NCI-H524 (cell line): ENCODE results near the gene RET.

Source experiments
- DNase-seq, 2 experiments: peaks; one replicate each; lab custom pipeline; 2025; lab: John Stamatoyannopoulos, UW

Gene RET

GRCh38 chr10:43044961-43045621 is 31.8 kb upstream of the RET start:
- DNase-seq: no peak

- no peak for DNase-seq
Measured at GRCh38 chr10:43045631-43046287, 31.1 kb upstream of the RET start.

- no peak for DNase-seq
Measured at GRCh38 chr10:43046288-43046991, 30.4 kb upstream of the RET start.

- no peak for DNase-seq
Measured at GRCh38 chr10:43047288-43047970, 29.4 kb upstream of the RET start.

GRCh38 chr10:43048301-43049051 is 28.4 kb upstream of the RET start:
- no peak for DNase-seq

GRCh38 chr10:43049081-43049551 is 27.8 kb upstream of the RET start:
- no peak for DNase-seq

GRCh38 chr10:43050011-43050410 is 26.9 kb upstream of the RET start:
- no peak for DNase-seq

- no peak for DNase-seq
Measured at GRCh38 chr10:43053825-43054224, 23.0 kb upstream of the RET start.

GRCh38 chr10:43054593-43054992 is 22.3 kb upstream of the RET start:
- DNase-seq: no peak

GRCh38 chr10:43055217-43055616 is 21.7 kb upstream of the RET start:
- no peak for DNase-seq

- DNase-seq: no peak
Measured at GRCh38 chr10:43055991-43056567, 20.8 kb upstream of the RET start.

- DNase-seq: no peak
Measured at GRCh38 chr10:43056568-43057011, 20.3 kb upstream of the RET start.

GRCh38 chr10:43057231-43057711 is 19.6 kb upstream of the RET start:
- DNase-seq: no peak

GRCh38 chr10:43057831-43058340 is 19.0 kb upstream of the RET start:
- DNase-seq: no peak

- DNase-seq: no peak
Measured at GRCh38 chr10:43058716-43059335, 18.0 kb upstream of the RET start.

- no peak for DNase-seq
Measured at GRCh38 chr10:43059336-43059720, 17.5 kb upstream of the RET start.

- DNase-seq: no peak
Measured at GRCh38 chr10:43059828-43060227, 17.0 kb upstream of the RET start.

- DNase-seq: no peak
Measured at GRCh38 chr10:43060291-43060690, 16.6 kb upstream of the RET start.

GRCh38 chr10:43061331-43061730 is 15.5 kb upstream of the RET start:
- DNase-seq: no peak

GRCh38 chr10:43061760-43062159 is 15.1 kb upstream of the RET start:
- DNase-seq: no peak
